Parathyroid adenoma (tissue), 2 donors: ENCODE results near the gene ASTN2.

Experiments used
- H2AFZ ChIP-seq: fragments of 300-600 bp; sonication (generic); one replicate; pipeline ENCODE4 v1.7.0; 2017; ENCODE audit warnings: antibody characterized with exemption, mild to moderate bottlenecking
- H3K27ac ChIP-seq: fragments of 300-600 bp; sonication (generic); one replicate; pipeline ENCODE4 v1.7.0; 2017
- H3K27me3 ChIP-seq: fragments of 300-600 bp; sonication (generic); one replicate; pipeline ENCODE4 v1.7.0; 2017; ENCODE audit warnings: low read length; ENCODE audit not compliant: control insufficient read depth, insufficient read depth
- H3K36me3 ChIP-seq: fragments of 300-600 bp; sonication (generic); one replicate; pipeline ENCODE4 v1.7.0; 2017; ENCODE audit warnings: low read length; ENCODE audit not compliant: control insufficient read depth, insufficient read depth
- H3K4me1 ChIP-seq: fragments of 300-600 bp; sonication (generic); one replicate; pipeline ENCODE4 v1.7.0; 2017; ENCODE audit warnings: control low read depth
- H3K4me2 ChIP-seq: fragments of 300-600 bp; sonication (generic); one replicate; pipeline ENCODE4 v1.7.0; 2017; ENCODE audit warnings: low read length
- H3K4me3 ChIP-seq: fragments of 300-600 bp; sonication (generic); one replicate; pipeline ENCODE4 v1.7.0; 2017; ENCODE audit warnings: low read depth, low read length
- H3K79me2 ChIP-seq: fragments of 300-600 bp; sonication (generic); one replicate; pipeline ENCODE4 v1.7.0; 2017; ENCODE audit warnings: control low read depth
- H3K9ac ChIP-seq: fragments of 300-600 bp; sonication (generic); one replicate; pipeline ENCODE4 v1.7.0; 2017; ENCODE audit warnings: mild to moderate bottlenecking
- H3K9me3 ChIP-seq: fragments of 300-600 bp; sonication (generic); one replicate; pipeline ENCODE4 v1.7.0; 2017; ENCODE audit warnings: low read length; ENCODE audit not compliant: control insufficient read depth
- CTCF ChIP-seq: fragments of 300-600 bp; sonication (generic); IDR thresholded peaks from one replicate; pipeline ENCODE4 v1.7.0; 2017; ENCODE audit warnings: antibody characterized with exemption, mild to moderate bottlenecking
- donor health status: primary hyperparathyroidism.

ASTN2 gene

DNA sequence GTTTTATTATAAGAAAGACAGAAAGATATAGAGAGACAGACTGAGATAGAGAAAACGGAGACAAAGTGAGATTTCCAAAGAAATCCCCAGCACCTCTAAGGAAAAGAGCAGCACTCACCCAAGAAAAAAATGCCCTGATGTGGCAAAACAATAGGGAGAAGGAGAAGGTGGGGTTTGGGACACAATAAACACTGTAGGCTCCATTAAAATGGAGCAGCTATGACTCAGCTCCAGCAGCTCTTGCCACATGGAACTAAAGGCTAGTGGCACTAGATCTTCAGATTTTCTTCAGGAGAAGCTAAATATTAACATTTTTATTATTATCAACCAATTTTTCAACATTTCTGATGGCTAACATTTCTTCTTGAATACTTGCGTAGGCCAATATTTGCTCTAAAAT, 406.0 kb downstream of the ASTN2 start:
- no peak overlapping the region for H3K4me2 ChIP-seq
- H3K27ac ChIP-seq: no peak overlapping the region
- no peaks in the 10 kb centered on the region for H3K79me2 ChIP-seq
- no peaks in the 10 kb centered on the region for H3K27me3 ChIP-seq
- H3K9ac ChIP-seq: no peak overlapping the region
- H3K4me1 ChIP-seq: no peaks in the 10 kb centered on the region
- H2AFZ ChIP-seq: no peak overlapping the region
- H3K4me3 ChIP-seq: no peak overlapping the region
- TF ChIP-seq CTCF: no peak
- no peaks in the 10 kb centered on the region for H3K36me3 ChIP-seq
- H3K9me3 ChIP-seq: no peaks in the 10 kb centered on the region

- Histone ChIP-seq H3K9ac (no peak overlapping the region), H3K27ac (no peak overlapping the region), H3K36me3 (no peaks in the 10 kb centered on the region), H3K9me3 (no peaks in the 10 kb centered on the region), H3K27me3 (no peaks in the 10 kb centered on the region), H3K4me2 (no peak overlapping the region), H3K4me1 (no peaks in the 10 kb centered on the region), H3K79me2 (no peaks in the 10 kb centered on the region), H2AFZ (no peak overlapping the region), H3K4me3 (no peak overlapping the region)
- TF ChIP-seq CTCF: no peak
Measured at GRCh38 chr9:117008461-117008860, 406.4 kb downstream of the ASTN2 start.

- H3K27ac ChIP-seq: no peak overlapping the region
- no peaks in the 10 kb centered on the region for H3K9me3 ChIP-seq
- no peaks in the 10 kb centered on the region for H3K27me3 ChIP-seq
- no peaks in the 10 kb centered on the region for H3K4me1 ChIP-seq
- no peak overlapping the region for H2AFZ ChIP-seq
- H3K4me2 ChIP-seq: no peak overlapping the region
- H3K9ac ChIP-seq: no peak overlapping the region
- H3K4me3 ChIP-seq: no peak overlapping the region
- TF ChIP-seq CTCF: no peak
- H3K36me3 ChIP-seq: no peaks in the 10 kb centered on the region
- no peaks in the 10 kb centered on the region for H3K79me2 ChIP-seq
Measured at GRCh38 chr9:117002686-117003085, 412.2 kb downstream of the ASTN2 start.

GRCh38 chr9:117000834-117001233, 414.0 kb downstream of the ASTN2 start:
- Histone ChIP-seq H2AFZ (no peak overlapping the region), H3K36me3 (no peaks in the 10 kb centered on the region), H3K4me1 (no peaks in the 10 kb centered on the region), H3K27me3 (no peaks in the 10 kb centered on the region), H3K79me2 (no peaks in the 10 kb centered on the region), H3K4me2 (no peak overlapping the region), H3K27ac (no peak overlapping the region), H3K9me3 (no peaks in the 10 kb centered on the region), H3K4me3 (no peak overlapping the region), H3K9ac (no peak overlapping the region)
- no peak for TF ChIP-seq CTCF

GRCh38 chr9:117000196-117000723, 414.6 kb downstream of the ASTN2 start:
- H3K9ac ChIP-seq: no peak overlapping the region
- no peaks in the 10 kb centered on the region for H3K36me3 ChIP-seq
- TF ChIP-seq CTCF: no peak

More at GRCh38 chr9:117000196-117000723, 414.6 kb downstream of the ASTN2 start:
- H3K9me3 ChIP-seq: no peaks in the 10 kb centered on the region
- no peaks in the 10 kb centered on the region for H3K27me3 ChIP-seq
- H2AFZ ChIP-seq: no peak overlapping the region
- H3K27ac ChIP-seq: no peak overlapping the region
- no peak overlapping the region for H3K4me2 ChIP-seq
- H3K79me2 ChIP-seq: no peaks in the 10 kb centered on the region
- no peaks in the 10 kb centered on the region for H3K4me1 ChIP-seq
- H3K4me3 ChIP-seq: no peak overlapping the region
